Measurements from ENCODE around the gene PCDHA2.
A peak's percentile ranks its signal among the peaks of the same experiment; 100 is the strongest.
"Not testable (repeated sequence)": the region's sequence is repeated elsewhere in the genome, so short reads cannot be mapped to it uniquely, and the experiment has no call there.

The PCDHA2 gene

DNA sequence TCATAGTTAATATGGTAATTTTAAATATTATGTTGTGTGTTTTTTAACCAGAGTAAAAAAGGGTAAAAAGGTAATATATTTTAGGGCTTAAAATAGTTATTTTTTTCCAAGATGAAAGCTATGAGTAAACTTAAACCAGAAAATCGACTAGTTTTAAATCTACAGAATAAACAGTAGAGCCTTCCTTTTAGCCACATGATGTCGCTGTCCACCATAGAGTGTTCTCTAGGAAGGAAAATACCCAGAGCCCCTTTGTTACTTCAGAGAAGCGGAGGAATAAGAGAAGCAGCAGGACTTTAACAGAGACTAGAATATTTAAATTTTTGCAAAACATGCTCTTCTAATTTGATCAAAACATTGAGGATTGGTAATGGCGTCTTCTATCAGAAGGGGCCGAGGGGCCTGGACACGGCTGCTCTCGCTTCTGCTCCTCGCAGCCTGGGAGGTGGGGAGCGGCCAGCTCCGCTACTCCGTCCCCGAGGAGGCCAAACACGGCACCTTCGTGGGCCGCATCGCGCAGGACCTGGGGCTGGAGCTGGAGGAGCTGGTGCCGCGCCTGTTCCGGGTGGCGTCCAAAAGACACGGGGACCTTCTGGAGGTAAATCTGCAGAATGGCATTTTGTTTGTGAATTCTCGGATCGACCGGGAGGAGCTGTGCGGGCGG is at the start of gene PCDHA2:
TSS of gene PCDHA2 (plus strand) at position 258 of the 664 bp plus-strand sequence.
- peak; percentile 27 for DNase-seq

GRCh38 chr5:140753561-140753960 is 41.1 kb upstream of the PCDHA2 start:
- DNase-seq = no peak

DNA sequence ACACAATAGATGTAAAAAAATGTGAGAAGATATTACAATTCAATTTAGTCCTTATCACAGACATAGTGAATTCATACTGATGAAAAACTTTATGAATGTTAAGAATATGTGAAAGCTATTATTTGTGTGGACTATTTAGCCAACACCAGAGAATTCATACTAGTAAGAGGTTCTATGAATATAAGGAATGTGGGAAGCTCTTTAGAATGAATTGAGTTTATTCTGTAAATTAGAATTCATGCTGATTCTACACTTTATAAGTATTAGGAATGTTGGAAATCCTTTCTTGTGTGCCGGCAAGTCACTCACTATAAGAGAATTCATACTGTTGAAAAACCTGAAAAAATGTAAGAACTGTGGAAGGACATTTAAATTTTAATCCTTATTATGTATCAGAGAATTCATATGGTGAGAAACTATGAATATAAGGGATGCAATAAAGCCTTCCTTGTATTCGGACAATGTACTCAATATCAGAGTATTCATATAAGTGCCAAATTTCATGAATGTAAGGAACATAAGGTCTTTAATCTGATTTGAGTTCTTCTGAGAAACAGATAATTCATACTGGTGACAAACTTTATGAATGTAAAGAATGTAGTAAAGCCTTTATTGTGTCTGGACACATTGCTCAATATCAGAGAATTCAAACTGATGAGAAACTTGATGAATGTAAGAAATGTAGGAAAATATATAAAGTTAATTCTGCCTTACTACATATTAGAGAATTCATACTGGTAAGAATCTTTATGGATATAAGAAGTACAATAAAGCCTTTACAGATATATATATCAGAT is 30.3 kb upstream of the PCDHA2 start:
- DNase-seq = no peak

- no peak for DNase-seq
Measured at GRCh38 chr5:140767444-140767843, 27.2 kb upstream of the PCDHA2 start.

GRCh38 chr5:140780512-140780911 is 14.1 kb upstream of the PCDHA2 start:
- DNase-seq = no peak

DNA sequence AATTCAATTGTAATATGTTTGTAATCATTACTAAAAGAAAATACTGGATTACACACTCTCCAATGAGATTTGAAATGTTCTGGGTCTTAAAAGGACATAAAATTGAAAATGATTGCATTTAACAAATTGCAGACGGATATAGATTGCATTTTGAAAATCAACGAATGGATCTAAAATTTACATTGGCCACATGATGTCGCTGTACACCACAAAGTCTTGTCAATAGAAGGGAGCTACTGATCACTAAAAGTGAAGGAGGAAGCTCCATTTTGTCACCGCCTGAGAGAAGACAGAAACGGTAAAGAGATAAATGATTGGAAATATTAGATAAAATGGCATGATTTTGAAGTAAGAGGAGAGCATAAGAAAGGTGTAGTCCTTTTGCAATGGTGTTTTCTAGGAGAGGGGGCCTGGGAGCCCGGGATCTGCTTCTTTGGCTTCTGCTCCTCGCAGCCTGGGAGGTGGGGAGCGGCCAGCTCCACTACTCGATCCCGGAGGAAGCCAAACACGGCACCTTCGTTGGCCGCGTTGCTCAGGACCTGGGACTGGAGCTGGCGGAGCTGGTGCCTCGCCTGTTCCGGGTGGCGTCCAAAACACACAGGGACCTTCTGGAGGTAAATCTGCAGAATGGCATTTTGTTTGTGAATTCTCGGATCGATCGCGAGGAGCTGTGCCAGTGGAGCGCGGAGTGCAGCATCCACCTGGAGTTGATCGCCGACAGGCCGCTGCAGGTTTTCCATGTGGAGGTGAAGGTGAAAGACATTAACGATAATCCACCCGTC is 8.6 kb upstream of the PCDHA2 start, which contains the start of gene PCDHA1:
TSS of gene PCDHA1 (plus strand) at position 236 of the 782 bp plus-strand sequence.
- DNase-seq = peak; percentile 23

DNA sequence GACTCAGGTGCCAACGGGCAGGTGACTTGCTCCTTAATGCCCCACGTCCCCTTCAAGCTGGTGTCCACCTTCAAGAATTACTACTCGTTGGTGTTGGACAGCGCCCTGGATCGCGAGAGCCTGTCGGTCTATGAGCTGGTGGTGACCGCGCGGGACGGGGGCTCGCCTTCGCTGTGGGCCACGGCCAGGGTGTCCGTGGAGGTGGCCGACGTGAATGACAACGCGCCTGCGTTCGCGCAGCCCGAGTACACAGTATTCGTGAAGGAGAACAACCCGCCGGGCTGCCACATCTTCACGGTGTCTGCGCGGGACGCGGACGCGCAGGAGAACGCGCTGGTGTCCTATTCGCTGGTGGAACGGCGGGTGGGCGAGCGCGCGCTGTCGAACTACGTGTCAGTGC is 7.2 kb upstream of the PCDHA2 start:
- DNase-seq = not testable (repeated sequence)

DNA sequence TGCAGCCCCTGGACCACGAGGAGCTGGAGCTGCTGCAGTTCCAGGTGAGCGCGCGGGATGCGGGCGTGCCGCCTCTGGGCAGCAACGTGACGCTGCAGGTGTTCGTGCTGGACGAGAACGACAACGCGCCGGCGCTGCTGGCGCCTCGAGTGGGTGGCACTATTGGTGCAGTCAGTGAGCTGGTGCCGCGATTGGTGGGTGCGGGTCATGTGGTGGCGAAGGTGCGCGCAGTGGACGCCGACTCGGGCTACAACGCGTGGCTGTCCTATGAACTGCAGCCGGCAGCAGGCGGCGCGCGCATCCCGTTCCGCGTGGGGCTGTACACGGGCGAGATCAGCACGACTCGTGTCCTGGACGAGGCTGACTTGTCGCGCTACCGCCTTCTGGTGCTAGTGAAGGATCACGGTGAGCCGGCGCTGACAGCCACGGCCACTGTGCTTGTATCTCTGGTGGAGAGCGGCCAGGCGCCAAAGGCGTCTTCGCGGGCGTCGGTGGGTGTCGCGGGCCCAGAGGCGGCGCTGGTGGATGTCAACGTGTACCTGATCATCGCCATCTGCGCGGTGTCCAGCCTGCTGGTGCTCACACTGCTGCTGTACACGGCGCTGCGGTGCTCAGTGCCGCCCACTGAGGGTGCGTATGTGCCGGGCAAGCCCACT is 6.7 kb upstream of the PCDHA2 start:
- not testable (repeated sequence) for DNase-seq

DNA sequence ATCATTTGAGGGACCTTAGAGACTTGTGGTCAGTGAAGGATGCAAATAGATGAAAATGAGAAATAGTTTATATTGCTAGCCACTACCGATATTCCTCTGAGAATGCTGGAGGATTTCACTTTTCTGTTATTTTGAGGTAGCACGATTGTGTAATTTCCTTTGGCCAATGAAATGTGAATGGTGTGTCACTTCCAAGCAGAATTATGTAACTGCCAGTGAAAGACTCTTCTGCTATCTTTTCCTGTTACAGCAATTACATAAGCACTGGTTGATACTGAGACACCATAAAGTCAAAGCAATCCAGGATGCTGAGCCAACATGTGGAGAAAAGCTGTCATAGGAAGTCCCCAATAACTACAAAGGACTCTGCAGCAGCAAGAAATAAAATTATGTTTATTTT is 3.6 kb upstream of the PCDHA2 start:
- no peak for DNase-seq

DNA sequence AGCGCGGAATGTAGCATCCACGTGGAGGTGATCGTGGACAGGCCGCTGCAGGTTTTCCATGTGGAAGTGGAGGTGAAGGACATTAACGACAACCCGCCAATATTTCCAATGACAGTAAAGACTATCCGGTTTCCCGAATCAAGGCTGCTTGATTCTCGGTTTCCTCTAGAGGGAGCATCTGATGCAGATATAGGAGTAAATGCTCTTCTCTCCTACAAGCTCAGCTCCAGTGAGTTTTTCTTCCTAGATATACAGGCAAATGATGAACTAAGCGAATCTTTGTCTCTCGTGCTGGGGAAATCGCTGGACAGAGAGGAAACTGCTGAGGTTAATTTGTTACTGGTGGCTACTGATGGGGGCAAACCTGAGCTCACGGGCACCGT is 598 bp downstream of the PCDHA2 start:
- peak; percentile 7 for DNase-seq

GRCh38 chr5:140796072-140796717 is 1.5 kb downstream of the PCDHA2 start:
- DNase-seq = not testable (repeated sequence)

DNA sequence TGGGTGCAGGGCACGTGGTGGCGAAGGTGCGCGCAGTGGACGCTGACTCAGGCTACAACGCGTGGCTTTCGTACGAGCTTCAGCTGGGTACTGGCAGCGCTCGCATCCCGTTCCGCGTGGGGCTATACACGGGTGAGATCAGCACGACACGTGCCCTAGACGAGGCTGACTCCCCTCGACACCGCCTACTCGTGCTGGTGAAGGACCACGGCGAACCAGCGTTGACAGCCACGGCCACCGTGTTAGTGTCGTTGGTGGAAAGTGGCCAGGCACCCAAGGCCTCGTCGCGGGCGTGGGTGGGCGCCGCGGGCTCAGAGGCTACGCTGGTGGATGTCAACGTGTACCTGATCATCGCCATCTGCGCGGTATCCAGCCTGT is 2.1 kb downstream of the PCDHA2 start:
- DNase-seq = no peak

- DNase-seq = peak; percentile 70
Measured at GRCh38 chr5:140800816-140801493, 6.3 kb downstream of the PCDHA2 start, which contains the start of gene PCDHA3. Gene PCDHA3, plus strand, starts transcription at chr5:140801057.

DNA sequence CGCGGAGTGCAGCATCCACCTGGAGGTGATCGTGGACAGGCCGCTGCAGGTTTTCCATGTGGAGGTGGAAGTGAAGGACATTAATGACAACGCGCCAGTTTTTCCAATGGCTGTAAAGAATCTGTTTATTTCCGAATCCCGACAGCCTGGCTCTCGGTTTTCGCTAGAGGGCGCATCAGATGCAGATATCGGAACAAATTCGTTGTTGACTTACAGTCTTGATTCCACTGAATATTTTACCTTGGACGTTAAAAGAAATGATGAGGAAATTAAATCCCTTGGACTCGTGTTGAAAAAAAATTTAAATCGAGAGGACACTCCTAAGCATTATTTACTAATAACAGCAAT is 6.8 kb downstream of the PCDHA2 start:
- peak; percentile 46 for DNase-seq

DNA sequence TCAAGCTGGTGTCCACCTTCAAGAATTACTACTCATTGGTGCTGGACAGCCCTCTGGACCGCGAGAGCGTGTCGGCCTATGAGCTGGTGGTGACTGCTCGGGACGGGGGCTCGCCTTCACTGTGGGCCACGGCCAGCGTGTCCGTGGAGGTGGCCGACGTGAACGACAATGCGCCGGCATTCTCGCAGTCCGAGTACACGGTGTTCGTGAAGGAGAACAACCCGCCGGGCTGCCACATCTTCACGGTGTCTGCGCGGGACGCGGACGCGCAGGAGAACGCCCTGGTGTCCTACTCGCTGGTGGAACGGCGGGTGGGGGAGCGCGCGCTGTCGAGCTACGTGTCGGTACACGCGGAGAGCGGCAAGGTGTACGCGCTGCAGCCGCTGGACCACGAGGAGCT is 7.7 kb downstream of the PCDHA2 start:
- not testable (repeated sequence) for DNase-seq

DNA sequence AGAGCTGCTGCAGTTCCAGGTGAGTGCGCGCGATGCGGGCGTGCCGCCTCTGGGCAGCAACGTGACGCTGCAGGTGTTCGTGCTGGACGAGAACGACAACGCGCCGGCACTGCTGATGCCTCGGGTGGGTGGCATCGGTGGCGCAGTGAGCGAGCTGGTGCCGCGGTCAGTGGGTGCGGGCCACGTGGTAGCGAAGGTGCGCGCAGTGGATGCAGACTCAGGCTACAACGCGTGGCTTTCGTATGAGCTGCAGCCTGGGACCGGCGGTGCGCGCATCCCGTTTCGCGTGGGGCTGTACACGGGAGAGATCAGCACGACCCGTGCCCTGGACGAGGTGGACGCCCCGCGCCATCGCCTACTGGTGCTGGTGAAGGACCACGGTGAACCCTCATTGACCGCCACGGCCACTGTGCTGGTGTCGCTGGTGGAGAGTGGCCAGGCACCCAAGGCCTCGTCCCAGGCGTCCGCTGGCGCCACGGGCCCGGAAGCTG is 8.2 kb downstream of the PCDHA2 start:
- no peak for DNase-seq

- peak; percentile 52 for DNase-seq
Measured at GRCh38 chr5:140806834-140807775, 12.5 kb downstream of the PCDHA2 start, which contains the start of gene PCDHA4. Gene PCDHA4, plus strand, starts transcription at chr5:140807068.

- DNase-seq = not testable (repeated sequence)
Measured at GRCh38 chr5:140808241-140808888, 13.7 kb downstream of the PCDHA2 start.

DNA sequence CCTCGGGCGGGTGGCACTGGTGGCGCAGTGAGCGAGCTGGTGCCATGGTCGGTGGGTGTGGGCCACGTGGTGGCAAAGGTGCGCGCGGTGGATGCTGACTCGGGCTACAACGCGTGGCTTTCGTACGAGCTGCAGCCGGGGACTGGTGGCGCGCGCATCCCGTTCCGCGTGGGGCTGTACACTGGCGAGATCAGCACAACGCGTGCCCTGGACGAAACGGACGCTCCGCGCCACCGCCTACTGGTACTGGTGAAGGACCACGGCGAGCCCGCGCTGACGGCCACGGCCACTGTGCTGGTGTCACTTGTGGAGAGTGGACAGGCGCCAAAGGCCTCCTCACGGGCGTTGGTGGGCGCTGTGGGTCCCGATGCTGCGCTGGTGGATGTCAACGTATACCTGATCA is 14.2 kb downstream of the PCDHA2 start:
- DNase-seq = no peak
